Left hindlimb (tissue), 1 donor: ENCODE results near the gene LINC00237.

Experiments
- DNase-seq: peaks from one replicate; pipeline ENCODE4 v3.0.0-alpha.2; 2018

The LINC00237 gene

DNA sequence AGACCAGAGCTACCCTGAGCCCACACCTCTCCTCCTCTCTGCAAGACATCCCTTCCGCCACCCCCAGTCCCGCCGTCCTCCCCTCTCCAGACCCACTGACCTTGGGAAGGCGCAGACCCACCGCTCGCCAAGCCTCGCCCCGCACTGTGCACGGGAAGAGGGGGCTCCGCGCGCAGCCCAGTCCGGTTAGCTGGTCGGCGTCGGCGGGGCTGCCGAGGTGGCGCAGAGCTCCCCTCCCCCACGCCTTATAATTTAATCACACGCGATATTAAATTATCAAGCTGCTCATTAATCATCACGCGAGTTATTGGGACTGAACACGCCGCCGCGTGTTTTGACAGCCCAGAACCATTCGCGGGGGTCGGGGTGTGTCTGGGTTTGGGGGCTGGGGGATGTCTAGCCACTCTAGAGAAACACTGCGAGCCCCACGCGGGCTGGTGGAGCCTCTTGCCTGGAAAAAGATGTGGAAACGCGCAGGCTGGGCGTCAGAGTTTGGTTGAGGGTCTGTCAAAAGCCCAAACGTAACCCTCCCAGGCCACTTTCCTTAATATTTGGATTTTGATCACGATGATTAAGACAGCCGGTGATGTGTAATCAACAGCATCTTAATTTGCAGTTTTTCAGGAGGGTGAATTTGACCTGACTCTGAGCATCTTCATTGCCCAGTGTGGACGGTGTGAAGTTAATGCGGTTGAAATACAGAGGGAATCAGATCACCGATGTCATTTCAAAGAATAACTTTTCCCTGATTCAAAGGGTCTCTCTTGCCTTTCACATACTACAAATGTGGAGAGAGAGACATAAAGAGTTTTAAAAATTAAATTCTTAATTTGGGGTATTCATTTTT is at the start of gene LINC00237:
Gene LINC00237 (minus strand): TSS at position 188 of the 847 bp plus-strand sequence.
- no peak for DNase-seq

DNA sequence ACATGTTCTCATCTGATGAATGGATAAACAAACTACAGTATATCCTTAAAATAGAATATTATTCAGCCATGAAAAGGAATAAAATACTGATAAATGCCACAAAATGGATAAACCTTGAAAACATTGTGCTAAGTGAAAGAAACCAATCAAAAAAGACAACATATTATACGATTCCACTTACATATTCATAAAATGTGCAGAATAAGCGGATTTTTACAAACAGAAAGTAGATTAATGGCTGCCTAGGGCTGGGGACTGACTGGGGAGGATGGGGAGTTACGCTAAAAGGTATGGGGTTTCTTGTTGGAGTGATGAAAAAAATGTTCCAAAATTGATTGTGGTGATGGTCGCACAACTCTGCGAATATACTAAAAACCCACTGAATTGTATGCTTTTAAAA is 49.1 kb upstream of the LINC00237 start:
- DNase-seq = no peak

DNA sequence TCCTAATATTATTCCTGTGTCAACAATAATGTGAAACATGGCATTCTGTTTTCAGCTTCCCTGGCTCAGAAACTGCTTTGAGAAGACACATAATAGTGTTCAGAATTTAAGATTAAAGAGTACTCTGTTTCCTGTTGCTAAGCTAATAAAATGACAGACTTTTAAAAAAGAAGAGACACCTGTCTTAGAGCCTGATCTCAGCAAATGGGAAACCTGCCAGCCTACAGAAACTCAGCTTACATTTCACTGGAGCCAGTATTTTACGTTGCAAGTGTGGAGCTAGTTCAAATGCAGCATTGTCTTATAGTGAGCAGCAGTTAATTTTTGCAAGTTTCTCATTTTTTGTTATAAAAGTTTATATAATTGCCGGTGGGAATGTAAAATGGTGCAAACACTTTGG is 48.5 kb upstream of the LINC00237 start:
- no peak for DNase-seq

DNA sequence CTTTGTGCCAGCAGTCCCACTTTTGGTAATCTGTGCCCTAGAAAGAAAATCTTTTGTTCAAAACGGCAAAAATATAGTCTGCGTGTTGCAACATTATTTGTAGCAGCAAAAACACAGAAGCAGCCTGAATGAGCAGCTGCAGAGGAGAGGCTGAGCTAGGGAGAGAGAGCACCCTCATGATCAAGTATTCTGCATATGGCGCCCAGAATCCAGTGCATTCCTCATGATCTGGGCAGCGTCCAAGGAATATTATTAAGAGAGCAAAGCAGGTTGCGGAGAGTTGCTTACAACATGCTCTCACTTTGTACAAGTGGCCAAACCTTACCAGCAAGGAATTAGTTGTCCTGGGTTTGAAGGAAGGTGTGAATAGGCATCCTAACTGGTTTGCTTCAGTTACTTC is 45.6 kb upstream of the LINC00237 start:
- no peak for DNase-seq

DNA sequence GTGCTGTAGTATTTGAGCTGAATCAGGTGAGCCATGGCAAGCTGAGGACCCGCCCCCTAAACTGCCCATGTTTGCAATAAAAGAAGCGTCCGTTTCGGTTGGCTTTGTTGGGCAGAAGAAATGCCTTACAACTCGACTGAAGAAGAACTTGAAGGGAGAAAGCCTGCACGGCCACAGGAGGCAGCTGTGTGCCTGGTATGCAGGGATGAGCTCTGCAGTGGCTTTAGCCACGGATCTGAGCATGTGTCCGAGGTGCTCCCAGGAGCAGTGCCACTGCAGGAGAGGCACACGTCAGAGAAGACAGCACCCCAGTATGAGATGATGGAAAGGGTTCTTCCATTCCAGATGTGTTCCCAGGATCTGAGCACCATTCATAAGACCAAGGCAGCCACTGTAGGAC is 43.2 kb upstream of the LINC00237 start:
- DNase-seq = no peak

DNA sequence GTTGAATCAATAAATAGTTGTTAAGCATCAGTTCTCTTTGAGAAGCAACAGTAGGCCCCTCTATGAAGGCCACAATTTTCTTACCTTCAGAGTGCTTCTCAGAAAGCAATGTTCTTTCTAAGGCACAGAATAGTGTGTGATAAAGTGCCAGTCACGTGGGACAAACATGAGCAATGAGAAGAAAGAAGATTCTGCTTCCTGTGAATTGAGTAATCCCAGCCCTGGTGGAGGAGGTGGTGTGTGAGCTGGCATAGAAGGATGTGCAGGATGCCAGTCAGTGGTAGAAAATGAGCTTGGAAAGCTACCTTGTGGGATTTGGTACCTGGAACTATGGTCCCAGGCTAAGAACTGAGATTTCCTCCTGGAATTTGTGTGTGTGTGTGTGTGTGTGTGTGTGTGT is 41.4 kb upstream of the LINC00237 start:
- no peak for DNase-seq

DNA sequence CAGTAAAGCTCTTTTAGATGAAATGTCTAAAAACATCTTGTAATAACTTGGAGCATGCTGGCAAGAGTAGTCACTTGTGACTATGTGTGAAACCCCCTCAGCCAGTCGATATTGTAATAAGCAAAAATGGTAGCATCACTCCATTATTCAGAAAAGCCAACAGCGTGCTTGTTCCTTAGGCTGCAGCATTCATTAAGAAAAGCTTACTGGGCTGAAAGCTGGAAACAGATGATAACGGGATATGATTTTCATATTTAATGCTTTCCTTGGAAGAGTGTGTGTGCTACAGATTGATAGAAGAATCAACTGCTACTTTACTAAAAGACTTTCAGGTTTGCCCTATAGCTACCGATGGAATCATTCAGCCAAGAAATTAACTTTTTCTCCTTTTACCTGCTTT is 40.1 kb upstream of the LINC00237 start:
- DNase-seq = no peak

DNA sequence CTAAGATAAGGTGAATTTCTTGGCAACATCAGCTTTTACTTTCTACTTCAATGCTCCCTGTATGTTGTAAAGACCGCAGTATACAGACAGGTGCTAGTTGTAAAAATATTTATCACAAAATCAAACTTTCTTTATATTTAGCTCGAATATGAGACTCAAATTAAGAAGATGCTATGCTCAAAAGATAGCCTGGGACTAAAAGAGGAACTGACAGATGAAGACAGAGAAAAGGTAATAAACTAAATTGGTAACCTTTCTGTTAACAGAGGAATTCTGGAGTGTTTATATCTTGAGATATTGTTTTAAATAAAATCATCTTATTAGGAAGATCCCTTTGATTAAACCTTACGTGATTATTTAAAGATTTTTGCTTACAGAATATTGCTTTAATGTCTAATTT is 39.3 kb upstream of the LINC00237 start:
- DNase-seq = no peak

DNA sequence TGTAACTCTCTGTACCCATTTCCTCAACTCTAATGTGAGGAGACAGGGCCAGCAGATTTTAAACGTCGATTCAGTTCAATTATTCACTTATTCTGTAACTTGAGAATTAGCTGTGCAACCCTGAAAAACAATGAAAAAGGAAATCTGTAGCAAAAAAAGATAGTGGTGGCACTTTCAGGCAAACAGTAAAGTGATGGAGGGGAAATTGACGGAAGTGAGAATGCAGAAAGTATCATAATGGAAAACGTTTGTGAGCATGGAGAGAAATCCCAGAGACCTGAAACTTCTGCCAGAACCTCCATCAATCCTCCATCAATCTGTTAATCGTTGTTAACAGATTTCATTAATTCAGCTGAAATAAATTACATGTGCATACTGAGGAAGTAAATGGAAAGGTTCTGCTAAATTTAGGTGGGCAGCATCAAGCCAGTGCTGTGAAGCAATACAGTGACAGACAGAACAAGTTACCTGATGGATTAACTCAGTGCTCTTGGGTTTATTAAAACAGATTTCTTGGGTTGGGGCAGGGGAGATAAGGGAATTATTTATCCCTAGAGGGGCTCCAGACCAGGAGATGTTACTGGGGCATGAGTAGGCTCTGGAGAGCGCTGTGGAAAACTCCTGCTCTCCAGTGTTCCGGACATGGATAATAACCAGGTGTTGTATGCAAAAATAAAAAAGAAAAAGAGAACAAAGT is 37.2 kb upstream of the LINC00237 start:
- DNase-seq = no peak

DNA sequence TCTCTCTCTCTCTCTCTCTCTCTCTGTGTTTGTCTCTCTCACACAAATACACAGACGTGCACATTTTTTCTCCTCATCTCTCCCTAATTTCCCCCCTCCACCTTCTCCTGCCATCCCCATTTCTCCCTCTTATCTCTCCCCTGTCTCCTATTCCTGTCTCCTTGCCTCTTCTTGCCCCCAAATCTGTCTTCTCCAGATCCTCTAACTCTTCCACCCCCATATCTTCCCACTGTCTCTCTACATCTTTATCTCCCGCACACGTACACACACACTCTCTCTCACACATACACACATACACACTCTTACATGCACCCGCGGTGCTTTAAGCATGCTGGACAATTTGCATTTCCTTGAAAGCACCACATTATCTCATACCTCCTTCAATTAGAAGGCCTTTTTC is 35.7 kb upstream of the LINC00237 start:
- DNase-seq = no peak

DNA sequence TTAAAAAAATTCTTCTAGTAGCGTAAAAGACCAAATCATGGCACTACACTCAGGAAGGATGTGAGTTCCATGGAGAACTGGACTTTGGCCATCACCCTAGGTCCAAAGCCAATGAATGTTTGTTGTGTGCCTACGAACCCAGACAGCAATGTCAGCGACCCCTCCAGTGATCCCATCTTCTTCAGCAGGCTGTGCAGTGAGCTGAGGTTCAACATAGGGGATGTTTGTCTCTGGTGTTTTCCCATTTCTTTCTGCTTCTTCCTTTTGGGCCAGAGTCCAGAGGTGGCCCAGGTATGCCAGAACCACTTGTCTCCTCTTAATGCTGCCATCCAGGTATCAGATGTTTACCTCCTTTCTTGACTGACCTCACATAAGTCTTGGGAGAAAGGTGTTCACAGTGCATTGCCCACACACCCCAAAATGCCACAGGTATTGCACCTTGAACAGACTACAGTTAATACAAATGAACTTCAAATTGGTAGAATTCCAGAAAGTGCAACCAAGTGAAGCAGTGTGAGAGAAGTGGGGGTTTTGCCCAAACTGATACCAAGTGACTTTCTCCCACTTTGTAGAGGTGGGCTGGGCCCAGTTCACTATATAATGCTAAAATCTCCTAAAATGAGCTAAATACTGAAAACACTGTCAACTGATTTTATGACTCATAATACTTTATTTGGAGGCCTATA is 33.9 kb upstream of the LINC00237 start:
- no peak for DNase-seq

DNA sequence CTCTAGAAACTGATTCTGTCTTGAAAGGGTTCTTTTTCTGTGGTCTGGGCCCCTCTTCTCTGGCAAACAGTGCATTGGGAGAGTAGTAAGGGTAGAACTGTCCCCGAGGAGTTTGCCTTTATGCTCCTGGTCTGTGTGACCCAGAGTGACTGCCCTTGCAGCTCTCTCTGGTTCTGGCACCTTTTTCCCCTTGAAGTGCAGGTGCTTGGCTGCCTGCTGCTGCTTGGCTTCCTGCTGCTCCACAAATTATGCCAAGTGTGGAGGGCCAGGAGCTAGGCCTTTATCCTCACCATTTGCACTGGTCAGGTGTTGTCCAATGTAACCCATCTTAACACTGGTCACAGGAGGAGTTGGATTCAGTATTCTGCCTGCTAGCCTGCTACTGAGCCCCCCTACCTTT is 30.9 kb upstream of the LINC00237 start:
- no peak for DNase-seq

DNA sequence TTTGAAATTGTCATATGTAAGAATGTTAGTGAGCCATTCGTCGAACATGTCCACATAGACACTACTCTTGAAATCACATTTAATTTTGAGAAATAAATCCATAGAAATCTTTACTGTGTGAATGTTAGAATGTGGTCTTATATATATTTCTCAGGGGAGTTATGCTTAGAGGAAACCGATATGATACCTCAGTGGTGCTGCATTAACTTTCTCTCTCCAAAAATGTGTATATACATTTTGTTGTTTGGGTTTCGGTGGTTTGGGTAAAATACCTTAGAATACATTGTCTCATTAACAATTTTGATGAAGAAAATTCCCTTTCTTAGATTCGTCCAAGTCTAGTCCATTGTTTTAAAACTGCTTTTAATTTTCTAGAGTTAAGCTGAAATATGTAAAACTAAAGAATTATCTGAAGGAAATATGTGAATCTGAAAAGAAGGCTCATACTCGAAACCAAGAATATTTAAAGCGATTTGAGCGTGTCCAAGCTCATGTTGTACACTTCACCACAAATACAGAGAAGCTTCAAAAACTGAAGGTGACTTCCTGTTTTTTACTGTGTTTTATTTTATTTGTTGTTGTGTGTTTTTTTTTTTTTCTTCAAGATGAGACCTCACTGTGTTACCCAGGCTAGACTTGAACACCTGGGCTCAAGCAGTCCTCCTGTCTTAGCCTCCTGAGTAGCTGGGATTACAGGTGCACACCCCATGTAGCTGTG is 30.0 kb upstream of the LINC00237 start:
- DNase-seq = no peak

DNA sequence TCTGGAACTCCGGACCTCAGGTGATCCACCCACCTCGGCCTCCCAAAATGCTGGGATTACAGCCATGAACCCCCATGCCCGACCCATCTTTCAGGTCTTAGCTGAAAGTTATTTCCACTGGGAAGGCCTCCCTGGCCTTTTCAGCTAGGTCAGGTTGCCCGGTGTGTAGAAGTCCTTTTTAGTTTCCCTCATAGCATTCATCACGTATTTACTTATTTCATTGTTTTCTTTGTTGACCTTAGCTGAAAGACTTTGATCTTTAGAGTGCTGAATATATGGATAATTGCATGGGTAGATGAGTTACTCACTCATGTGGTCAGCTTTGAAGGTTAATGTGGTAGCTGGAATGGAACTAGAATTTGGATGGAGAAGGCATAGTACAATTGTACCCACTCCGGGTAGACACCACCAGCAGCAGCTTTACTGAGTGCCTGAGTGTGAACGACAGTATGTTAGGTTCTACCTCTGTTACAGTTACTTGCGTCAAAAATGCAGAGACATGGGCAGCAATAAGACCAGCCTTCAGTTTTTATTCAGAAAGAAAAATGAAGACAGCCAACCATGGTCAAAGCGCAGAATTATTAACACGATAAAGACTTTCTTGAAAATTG is 28.8 kb upstream of the LINC00237 start:
- no peak for DNase-seq

DNA sequence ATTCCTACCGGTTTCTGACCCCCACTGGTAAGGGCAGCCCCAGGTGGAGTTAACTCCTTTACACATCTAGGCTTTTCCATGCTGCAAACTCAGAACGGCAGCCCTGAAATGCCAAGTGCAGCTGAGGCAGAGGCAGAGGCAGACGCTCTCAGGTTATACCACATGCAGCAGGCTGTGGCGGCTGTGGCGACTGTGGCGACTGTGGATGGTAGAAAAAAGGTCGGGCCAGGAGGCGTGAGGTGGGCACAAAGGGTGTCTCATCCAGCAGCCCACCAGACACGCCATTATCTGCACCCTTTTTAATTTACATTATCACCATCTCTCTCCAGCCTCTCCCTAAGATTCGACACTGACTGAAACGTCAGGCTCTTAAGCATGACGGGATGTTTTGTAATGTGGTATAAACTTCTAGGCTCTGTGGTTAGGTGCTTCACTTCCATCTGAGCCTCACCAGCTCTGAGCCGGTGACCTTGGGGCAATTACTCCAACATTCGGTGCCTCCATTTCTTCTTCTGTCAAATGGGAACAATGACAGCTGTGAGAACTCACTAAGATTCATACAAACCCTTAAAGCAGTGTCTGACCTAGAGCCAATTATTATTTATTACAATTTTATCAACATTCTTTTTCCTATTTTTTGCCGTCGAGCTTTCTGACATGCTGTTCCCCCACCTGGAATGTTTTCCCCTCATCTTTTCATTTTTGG is 27.9 kb upstream of the LINC00237 start:
- no peak for DNase-seq

DNA sequence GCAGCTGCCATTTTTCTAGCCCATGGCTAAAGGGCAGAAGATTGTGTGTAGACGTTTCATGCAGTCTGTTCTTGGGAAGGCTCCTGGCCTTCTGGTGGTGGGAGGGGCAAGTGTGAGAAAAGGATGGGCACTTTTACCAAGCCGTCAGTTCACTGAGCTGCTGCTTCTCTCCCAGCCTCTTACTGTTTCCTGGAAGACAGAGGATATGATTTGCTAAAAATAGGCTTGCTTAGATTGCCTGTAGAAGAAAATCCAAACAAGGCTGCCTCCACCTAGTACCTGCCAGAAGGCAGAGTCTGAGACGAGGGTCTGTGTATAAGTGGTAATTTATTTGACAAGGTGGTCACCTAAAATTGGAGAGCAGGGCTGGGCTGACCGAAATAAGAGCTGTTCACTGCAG is 27.2 kb upstream of the LINC00237 start:
- DNase-seq = no peak

DNA sequence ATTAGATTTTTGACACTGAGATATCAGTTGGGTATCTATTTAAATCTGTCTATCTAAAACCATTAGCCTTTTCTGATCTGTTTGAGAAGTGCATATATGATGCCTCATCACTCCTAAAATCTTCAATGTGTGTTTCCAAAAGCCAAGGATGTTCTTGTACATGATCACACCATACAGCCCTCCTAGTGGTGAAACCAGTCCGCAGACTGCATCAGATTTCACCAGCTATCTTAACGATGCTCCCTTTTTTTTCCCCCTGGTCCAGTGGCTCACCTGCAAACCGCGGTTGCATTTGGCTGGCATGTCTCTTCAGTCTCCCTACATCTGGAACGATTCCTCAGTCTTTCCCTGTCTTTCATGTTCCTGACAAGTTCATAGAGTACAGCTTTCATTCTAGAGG is 23.7 kb upstream of the LINC00237 start:
- DNase-seq = no peak

DNA sequence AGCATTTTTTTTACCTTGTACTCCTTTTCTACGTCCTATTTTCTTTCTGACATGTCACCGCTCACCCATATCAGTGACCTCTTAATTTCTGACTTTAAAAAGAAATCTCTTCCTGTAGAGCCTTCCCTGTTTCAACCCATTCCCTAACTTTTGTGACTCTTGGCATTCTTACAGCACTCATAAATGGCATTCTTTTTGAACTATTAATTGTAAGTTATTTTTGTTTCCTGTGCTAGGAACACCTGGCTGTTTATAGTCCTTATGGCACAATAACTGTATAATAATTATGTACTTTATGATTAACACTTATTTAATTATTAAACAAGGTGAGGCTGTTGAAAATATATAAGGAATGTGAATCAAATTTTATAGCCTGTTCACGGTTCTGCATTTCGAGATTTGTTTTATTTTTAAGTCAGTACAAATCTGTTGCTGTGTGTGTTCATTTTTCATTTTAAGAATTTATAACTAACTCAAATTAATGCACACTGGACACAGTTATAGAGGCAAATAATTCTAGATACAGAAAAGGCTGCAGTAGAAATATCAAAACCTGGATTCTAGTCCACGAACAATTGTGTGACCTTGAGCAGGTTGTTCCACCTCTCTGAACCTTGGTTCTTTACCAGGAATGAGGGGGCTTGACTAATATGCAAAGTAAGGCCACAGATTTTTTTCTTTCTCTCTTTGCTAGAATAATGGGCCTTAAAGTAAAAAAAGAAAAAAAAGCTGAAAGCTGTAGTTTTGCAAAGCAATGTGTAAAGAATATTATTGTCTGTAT is 21.2 kb upstream of the LINC00237 start:
- no peak for DNase-seq

DNA sequence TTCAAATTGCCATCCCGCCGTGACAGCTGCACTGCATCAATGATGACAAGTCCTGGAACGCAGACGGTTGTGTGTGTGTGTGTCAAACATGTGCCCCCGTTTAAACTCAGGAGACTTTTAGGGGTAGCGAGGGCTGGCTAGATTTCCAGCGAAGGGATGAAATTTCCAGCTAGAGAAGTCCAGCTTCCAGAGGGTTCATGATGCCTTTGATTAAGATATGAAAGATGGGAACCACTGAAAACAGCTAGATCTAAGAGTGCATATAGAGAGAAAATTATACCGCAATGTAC is 20.4 kb upstream of the LINC00237 start:
- DNase-seq = no peak

DNA sequence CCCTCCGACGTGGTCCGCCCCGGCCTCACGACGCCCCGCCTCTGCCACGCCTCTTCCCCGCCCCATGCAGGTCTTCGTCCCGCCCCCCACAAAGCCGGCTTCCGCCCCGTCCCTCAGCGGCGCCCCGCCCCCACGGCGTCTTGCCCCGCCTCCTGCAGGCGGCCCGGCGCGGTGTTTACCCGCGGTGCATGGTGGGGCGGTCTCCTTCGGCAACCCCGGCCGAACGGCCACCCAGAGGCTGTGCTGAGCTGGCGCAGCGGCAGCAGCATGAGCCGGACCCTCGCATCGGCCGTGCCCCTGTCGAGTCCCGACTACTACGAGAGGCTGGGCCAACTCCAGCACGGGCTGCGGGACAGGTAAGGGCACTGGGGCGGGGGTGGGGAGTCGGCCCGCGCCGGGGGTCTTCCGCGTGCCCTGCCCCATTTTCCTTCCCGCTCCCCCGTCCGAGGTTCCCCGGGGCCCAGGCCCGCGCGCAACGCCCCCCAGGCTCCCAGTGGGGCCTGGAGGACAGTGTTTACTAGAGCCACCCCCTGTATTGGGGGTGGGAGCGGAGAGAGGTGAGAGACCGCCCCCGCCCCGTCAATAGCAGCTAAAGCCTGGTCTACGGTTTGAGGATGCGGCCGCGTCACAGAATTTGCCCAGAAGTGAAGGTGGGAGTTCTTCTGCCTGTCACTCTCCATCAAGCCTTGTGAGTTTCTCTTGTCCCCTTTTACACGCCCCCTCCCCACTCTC is 19.9 kb upstream of the LINC00237 start, which contains the start of gene KIZ:
Gene KIZ (plus strand): TSS at position 234 of the 732 bp plus-strand sequence. CDS start 34 bp downstream, at position 268.
- DNase-seq = peak; percentile 97
